HEK293T (cell line): ENCODE data around the gene CDH10.

ENCODE experiments used
- BHLHE40 ChIP-seq: fragments of 450-650 bp; IDR thresholded peaks from 2 replicates; pipeline ENCODE4 v1.6.1; 2016; ENCODE audit warnings: mild to moderate bottlenecking, moderate library complexity, borderline replicate concordance
- CTBP1 ChIP-seq: fragments of 450-650 bp; IDR thresholded peaks from 2 replicates; pipeline ENCODE4 v1.6.1; 2016; ENCODE audit warnings: borderline replicate concordance
- SP1 ChIP-seq: fragments of 450-650 bp; IDR thresholded peaks from 2 replicates; pipeline ENCODE4 v1.6.1; 2017
- TARDBP ChIP-seq: fragments of 450-650 bp; IDR thresholded peaks from 2 replicates; pipeline ENCODE4 v1.6.1; 2016

DNA sequence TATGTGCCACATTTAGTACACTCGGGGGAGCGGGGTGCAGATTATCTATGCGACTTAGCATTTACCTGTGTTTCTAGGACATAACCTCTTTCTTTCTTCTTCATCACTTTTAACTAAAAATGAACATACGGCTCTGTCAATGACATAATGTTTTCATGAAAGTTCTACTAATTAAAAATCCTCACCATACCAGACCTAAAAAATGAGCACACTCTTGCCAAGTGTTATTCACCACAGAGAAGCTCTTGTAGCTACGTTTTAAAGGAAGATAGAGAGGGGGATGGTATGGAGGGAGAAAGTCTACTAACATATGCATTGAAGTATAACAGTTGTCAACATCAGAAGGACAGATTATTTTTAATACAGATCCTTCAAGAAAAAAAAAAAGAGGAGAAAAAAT, 1.6 kb downstream of the CDH10 start:
- TF ChIP-seq TARDBP (no peak), SP1 (no peak), CTBP1 (no peak), BHLHE40 (no peak)
